HG02852 (cell line): ENCODE measurements around the gene GPS1.
A peak's percentile ranks its signal among the peaks of the same experiment; 100 is the strongest.

Source experiments
- ATAC-seq: cut with Tn5 transposase; IDR thresholded peaks from one replicate; pipeline ENCODE4 v1.9.1; 2021; ENCODE audit warnings: mild to moderate bottlenecking, moderate library complexity; ENCODE audit not compliant: unreplicated experiment

GPS1 gene

DNA sequence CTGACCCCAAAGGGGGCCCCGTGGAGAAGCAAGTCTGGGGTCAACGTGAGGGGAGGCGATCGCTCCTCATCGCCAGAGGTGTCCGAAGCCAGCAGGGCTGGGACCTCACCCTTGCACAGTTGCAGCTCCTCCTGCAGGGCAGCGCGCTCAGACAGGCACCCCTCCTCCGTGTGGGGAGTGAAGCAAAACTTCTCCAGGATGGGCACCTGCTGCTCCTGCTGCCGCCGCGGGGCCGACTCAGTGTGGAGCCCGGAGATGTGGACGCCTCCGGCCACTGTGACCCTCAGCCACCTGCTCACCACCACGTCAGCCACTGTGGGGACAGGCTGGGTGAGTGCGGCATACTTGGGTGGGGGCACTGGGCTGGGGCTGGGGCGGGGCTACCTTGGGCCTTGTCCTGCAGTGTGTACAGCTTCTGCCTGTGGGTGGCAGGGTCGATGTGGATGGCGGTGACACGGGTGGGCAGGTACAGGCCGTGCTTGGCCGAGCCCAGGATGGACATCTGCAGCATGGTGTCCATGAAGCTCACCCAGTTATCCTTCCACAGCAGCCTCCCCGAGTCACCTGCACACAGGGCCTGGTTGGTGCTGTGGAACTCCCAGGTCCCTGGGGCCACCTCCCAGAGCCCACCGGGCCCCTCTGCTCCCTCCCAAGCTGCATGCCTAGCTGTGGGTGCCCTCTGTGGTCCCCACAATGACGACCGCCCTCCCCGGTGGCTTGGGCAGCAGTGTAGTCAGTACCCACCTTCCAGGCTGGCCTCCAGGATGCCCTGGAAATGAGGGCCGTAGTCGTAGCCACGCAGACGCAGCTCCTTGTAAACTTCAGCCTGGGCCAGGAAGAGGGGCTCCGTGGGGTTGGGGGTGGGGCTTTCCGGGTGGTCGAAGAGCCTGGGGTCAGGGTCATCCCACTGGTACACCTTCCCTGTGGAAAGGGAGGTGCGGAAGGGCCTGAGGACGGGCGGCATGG lies 35.5 kb downstream of the GPS1 start:
- no peak for ATAC-seq

DNA sequence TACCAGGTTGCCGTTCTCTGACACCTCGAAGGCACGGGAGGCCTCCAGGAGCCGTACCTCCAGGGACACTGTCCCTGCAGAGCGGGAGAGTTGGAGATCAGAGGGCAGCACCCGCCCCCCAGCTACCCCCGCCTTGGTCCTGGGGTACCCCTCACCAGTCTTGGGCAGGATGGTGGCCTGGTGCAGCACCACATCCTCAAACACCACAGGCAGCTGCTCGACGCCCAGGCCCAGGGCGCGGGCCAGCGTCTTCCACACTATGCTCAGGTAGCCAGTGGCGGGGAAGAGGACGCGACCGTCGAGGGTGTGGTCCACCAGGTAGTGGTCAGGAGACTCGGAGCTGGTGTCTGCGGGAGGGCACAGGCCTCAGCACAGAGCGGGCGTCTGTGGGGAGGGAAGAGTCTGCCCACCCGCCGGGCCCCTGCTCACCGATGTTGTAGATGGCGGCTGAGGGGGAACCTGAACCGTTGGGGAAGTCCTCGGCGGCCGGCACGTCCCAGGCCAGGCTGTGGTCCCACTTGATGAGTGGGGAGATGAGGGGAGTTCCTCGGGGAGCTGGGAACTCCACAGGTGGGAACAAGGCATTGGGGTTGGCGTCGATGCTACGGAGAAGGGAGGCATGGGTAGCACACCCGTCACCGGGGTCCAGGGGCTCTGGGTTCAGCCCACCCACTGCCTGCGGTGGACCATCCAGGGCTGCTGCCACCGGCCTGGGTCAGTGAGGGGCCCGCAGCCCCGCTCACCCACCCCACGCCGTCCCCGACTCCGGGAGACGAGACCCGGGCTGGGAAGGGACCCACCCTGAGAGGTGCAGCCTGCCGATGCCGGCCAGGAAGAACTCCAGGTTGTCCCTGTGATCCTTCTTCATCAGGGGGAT lies 36.5 kb downstream of the GPS1 start:
- no peak for ATAC-seq

DNA sequence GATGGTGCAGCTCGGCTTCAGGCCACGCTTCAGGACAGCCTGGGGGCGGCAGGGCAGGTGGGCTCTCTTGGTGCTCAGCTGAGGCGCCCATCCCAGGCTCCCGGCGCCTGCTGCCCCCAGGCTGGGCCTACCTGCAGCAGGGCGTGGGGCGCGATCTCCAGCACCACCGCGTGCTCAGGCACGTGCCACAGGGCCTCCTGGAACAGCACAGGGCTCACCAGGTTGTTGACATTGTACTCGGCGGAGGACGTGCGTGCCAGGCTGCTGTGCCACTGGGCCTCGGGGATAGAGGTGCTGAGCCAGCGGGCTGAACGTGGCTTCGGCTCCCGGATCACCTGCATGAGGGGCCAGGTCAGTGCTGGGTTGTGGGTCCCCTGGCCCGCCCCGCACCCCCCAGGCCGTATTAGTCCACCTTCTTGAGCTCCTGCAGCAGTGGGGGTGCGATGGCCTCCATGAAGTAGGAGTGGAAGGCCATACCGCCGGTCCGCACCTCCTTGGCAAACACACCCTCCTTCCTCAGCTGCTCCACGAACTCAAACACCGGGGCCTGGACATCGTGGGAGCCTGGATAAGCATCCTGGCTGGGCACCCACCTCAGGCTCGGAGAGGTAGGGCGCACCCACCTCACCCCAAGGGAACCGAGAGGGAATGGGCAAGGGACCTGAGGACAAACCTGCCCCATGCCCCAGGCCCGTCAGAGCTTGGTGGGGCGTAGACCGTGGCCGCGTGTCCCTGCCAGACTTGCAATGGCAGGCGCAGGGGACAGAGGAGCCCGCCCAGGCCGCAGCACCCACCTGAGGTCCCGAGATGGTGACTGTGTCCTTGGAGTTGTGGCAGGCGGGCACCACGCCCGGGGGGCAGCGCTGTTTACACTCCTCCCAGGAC lies 37.4 kb downstream of the GPS1 start:
- ATAC-seq, result no peak

DNA sequence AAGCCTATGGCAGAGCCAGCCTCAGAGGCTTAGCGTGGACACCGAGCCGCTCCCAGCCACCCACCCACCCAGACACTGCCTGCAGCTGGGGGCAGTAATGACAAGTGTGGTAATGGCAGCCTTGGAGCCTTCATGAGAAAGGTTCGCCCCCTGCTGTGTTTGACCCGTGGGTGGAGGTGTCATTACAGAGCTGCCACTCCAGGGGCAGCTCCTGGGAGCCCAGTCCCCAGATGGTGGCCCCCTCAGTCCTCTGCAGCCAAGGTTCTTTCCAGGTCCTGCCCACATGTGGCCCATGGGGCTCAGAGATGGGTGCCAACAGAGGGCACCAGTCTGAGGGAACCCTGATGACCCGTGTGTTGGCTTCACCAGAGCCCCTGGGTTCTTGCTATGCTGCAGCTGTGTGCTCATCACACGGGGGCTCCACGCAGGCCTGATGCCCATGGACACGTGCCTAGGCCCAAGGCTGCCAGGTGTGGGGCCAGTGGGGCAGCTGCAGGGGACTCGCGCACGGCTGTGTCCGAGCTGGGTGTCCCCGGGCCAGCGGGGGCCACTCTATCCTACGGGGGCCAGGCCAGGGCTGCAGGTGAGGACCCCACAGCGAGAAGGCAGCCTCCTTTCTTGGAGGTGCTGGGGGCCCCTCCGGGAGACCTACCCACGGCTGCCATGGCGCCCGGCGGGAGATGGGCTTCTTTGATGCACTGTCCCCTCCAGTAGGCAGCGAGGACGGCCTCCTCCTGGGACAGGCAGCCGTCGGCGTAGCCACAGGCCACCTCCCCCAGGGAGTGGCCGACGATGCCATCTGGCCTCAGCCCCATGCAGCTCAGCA lies 38.2 kb downstream of the GPS1 start:
- no peak for ATAC-seq

DNA sequence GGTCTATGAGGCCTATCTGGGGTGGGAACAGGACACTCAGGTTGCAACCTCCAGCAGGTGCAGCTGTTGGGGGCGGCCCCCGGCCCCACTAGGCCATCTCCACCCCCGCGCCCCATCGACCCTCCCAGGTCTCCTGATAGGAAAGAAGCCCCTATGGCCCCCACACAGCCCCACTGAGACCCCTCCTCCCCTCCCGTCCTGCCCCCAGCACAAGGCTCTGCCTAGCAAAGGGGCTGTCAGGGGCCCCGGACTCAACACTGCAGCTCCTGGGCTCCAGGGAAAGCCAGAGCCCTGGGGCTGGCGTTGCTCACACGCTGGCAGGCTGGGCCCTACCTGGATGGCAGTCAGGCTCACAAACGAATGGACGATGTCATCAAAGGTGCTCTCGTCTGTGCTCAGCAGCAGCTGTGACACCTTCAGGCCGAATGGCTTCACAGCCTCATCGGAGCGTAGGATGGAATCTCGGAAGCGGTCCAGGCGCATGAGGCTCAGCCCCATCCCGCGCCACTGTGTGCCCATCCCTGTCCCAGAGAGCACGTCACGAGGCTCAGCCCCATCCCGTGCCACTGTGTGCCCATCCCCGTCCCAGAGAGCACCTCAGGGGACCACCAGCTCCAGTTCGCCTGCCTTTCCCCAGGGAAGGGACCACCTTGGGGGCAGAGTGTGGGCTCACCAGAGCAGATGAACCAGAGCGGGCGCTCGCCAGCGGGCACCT lies 39.0 kb downstream of the GPS1 start:
- no peak for ATAC-seq

DNA sequence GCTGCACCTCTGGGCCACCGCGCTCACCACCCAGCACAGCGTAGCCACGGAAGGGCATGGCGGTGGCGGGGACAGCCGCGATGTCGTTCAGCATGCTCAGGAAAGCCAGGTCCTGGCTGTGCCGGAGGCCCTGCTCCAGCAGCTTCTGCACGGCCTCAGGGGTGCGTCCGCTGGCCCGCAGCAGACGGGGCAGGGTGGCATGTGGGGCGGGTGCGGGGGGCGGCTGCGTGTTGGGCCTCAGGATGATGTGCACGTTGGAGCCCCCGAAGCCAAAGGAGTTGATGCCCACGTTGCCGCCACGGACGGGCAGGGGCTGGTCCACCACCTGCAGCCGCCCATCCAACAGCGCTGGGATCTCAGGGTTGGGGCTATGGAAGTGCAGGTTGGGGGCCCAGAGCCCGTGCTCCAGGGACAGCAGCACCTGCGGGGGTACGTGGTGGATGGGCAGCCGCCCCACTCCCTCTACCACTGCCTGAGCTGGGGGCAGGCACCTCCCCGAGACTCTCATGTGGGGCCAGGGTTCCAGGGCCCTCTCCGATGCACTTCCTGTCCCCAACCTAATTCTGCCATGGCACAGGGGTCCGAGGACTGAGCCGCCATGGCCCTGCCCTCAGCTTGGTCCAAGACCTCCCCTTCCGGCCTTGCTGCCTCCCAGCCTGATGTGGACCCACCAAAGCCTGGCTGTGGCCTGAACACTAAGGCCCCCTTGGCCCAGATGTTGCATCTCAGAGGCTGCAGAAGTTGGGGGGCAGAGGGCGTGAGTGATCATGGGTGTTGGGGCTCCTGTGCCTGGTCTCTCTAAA lies 39.8 kb downstream of the GPS1 start:
- ATAC-seq, result no peak

DNA sequence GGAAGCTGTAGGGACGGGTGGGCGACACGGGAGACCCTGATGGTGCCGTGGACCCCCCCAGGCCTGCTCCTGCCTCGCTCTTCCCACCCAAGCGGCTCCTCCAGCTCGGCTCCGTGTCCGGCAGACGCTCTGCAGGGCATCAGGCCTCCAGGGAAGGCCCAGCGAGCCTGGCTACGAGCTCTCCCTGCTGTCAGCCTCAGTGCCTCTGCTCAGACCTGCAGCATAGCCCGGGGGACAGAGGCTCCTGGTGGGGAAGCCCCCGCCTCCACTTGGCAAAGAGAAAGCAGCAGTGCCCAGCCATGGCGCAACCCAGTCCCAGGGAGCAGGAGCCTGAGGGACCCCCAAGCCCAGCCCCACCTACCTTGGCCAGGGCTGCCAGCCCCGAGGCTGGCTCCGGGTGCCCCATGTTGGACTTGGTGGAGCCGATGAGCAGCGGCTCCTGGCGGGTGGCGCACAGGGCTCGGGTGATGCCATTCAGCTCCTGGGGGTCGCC lies 40.4 kb downstream of the GPS1 start:
- no peak for ATAC-seq

DNA sequence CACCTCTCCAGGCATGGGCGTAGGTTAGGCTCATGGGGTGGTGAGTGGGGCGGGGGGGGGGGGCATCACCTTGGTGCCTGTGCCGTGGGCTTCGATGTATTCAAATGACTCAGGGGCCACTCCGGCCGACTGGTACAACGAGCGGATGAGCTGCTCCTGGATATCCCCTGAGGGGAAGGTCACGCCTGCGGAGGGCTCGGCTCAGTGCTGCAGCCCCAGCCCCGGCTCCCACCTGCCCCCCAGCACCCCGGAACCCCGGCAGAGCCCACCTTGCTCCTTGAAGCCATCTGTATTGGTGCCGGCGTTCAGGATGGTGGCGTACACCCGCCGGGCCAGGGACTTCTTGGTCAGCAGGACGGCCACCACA lies 40.9 kb downstream of the GPS1 start:
- no peak for ATAC-seq

DNA sequence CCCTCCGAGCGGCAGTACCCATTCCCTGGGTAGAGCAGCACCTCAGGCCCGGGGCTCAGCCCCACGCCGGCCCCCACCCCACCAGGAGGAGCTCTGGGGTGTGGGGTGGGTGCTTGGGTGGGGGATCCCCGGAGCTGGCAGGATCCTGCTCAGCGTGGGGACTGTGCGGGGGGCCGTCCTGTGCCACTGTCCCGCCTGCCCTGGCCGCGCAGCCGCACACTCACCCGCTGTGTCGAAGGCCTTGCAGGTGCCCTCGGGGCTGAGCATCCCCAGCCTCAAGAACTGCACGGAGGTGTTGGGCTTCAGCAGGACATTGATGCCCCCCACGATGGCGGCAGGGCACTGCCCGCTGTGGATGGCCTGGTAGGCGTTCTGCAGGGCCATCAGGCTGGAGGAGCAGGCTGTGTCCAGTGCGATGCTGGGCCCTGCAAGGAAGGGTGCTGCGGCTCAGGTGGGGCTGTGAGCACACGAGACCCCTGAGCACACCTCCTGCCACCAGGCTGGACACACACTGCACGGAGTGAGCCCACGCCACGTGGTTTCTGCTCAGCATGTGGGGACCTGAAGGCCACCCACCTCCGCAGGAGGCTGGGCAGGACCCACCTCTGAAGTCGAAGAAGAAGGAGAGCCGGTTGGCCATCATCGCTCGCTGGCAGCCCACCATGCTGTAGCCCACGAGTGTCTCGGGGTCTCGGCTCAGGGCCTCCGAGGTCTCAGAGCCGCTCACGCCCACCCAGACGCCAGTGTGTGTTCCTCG lies 41.5 kb downstream of the GPS1 start:
- ATAC-seq, result no peak

DNA sequence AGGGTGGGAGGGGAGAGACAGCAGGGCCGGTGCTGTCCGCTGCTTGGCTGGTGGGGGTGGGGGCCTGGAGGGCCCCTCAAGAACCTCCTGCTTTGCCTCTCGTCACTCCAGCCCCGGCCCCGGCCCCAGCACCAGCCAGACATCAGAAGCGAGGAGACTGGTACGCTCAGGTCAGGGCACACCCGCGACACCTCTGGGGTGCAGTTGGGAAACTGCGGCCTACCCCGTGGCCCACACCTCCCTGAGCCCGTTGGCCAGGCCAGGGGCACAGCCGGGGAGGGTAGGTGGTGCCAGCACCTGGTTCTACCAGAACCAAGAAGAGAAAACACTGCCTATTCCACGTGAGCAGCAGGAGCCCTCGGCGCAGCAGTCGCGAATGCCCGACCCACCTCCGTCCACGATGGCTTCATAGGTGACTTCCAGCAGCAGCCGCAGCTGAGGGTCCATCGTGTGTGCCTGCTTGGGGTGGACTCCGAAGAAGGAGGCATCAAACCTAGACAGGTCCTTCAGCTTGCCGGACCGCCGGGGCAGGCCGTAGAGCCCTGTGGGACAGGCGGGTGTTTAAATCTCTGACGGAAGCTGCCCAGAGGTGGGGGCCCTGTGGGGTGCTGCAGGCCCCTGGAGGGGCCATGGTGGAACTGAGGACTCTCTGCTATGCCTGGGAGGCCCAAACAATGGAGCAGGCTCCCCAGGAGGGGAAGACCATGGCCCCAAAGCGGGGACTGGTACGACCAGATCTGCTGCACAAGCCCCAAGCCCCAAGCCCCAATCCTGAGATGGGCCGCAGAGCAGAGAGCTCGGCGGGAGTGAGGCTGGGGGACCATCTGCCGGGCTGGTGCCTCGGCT lies 43.5 kb downstream of the GPS1 start:
- no peak for ATAC-seq

DNA sequence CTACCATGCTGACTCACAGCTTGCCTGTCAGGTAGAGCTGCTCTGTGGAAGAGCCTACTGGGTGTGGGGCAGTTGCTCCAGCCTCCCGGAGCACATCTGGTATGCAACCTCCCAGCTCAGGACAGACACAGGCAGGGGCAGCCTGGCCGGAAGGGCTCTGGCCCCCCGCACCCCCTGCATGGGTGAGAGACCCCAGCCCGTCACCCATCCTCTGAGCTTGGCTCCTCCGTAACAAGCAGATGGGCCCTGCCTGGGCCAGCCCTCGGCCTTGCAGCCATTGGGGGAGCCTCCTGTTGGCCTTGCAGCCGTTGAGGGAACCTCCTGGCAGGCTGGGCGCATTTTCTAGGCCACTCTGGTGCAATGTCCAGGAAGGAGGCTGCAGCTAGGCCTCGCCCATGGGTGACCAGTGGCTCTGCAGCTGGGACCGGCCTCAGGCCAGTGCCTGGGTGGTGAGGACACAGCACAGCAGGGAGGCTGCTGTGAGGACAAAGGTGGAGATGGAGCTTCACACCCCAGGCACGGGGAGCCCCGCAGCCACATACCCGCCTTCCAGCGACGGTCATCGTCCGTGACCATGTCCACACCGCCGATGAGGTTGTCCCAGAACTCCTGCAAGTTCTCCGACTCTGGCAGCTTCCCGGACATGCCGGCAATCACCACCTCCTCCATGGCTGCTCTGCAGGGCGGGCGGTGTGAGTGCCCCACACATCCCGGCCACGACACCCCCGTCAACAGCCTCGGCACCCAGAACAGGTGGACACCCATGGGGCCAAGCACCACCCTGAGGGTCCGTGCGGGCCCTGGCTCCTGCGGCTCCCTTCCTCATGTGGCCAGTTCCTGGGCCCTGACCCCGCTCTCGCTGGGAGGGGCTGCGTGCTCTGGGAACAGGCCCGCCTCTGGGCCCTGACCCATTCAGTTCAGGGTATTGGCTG lies 44.3 kb downstream of the GPS1 start:
- ATAC-seq, result no peak

DNA sequence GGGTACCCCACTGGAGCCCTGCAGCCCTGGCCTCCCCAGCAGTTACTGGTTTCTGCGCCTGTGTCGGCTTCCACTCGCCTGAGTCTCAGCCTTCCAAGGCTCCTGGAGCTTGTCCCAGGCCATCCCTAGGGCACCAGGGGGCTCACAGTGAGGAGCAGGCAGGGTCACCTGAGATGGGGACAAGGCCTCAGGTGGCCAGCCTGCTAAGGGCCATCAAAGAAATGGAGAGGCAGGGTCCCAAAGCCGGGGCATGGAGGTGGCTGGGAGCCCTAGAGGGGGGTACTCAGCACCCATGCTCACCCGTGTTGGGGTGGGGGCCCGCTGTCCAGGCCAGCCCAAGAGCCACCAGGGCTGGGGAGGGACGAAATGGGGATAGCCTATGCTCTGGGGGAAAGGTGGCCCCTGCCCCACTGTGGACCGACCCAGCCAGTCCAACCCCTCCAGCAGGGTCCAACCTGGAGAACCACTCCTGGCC lies 45.0 kb downstream of the GPS1 start:
- ATAC-seq, result no peak

DNA sequence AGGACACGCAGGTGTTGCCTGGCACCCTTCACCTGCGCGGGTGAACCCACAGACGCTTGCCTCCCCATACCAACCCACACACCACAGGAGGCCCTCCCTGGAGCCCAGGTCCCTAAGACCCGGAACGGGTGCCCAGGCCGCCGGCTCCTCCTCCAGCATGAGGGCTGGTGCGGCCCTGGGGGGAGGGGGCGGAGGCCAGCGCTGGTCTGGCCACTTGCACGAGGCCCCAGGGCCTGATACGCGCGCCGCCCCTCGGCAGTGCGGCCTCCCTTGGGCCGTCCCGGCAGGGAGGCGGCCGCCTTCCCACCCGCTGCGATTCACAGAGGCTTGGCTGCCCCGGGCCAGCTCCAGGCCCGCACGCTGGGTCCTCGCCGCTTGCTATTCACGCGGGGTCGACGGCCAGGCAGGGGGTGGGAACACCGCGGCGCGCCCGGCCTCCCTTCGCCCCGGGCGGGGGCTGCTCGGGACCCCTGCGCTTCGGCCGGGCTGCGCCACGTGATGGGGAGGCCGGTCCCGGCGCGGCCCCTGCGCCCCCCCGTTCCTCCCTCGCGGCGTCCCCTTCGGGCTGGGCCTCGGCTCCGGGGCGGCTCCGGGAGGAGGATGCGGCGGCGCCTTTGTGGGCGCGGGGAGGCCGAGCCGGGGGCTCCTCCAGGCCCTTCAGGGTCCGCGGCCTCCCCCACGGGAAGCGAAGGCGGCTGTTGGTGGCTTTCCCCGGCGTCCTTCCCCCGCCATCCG lies 45.7 kb downstream of the GPS1 start:
- peak; percentile 7 for ATAC-seq

DNA sequence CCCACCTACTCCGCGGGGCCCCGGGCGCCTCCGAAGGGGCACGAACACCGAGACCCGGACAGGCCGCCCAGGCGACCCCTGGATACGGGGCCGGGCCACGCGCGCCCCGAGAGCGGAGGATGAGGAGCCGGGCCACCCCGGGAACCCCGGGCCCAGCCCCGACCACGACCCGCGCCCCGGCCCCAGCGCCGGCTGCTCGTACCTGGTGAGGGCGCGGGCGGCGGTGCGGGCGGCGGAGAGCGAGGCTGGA lies 46.1 kb downstream of the GPS1 start:
- no peak for ATAC-seq
